Umbilical cord (tissue), 2 donors: ENCODE data around the gene EEF1E1. TPM values are rescaled to one million over a fixed set of nuclear protein-coding genes. Genes with fewer than 3 reads are reported as not detected.
"Not testable (repeated sequence)": the region's sequence is repeated elsewhere in the genome, so short reads cannot be mapped to it uniquely, and the experiment has no call there.

Experiments used
- DNase-seq: peaks from one replicate; pipeline ENCODE4 v3.0.0-alpha.2; 2015; ENCODE audit warnings: low spot score
- total RNA-seq: library from RNA; depleted of rRNA; stranded (reverse); fragments of >200 nt; gene quantifications from one replicate; pipeline ENCODE4 v1.2.3, GENCODE V29; 2014; ENCODE audit warnings: low replicate concordance; ENCODE audit not compliant: insufficient read depth

The EEF1E1 gene
- total RNA-seq, 1 donor from 2014 or later: 5.8 TPM

- peak; percentile 99 for DNase-seq
These were observed 38.3 kb downstream of the EEF1E1 start, which contains the start of gene BLOC1S5 for GRCh38 chr6:8063761-8064637. BLOC1S5 (minus strand) TSS chr6:8064389; CDS start chr6:8064376, 13 bp downstream.

- DNase-seq: no peak
These were observed 40.6 kb downstream of the EEF1E1 start for GRCh38 chr6:8061736-8062135.

GRCh38 chr6:8060346-8060745, 42.0 kb downstream of the EEF1E1 start:
- DNase-seq: no peak

GRCh38 chr6:8059129-8059528, 43.2 kb downstream of the EEF1E1 start:
- no peak for DNase-seq

GRCh38 chr6:8057793-8058192, 44.6 kb downstream of the EEF1E1 start:
- DNase-seq: no peak

GRCh38 chr6:8057263-8057662, 45.1 kb downstream of the EEF1E1 start:
- DNase-seq: no peak

GRCh38 chr6:8054276-8054675, 48.1 kb downstream of the EEF1E1 start:
- DNase-seq: no peak

GRCh38 chr6:8047541-8048292, 54.6 kb downstream of the EEF1E1 start:
- DNase-seq: no peak

- DNase-seq: not testable (repeated sequence)
These were observed 56.6 kb downstream of the EEF1E1 start for GRCh38 chr6:8045769-8046168.

GRCh38 chr6:8043221-8043620, 59.1 kb downstream of the EEF1E1 start:
- no peak for DNase-seq

- DNase-seq: no peak
These were observed 60.3 kb downstream of the EEF1E1 start for GRCh38 chr6:8041913-8042583.

GRCh38 chr6:8034107-8034506, 68.2 kb downstream of the EEF1E1 start:
- not testable (repeated sequence) for DNase-seq

- DNase-seq: no peak
These were observed 71.4 kb downstream of the EEF1E1 start for GRCh38 chr6:8030920-8031319.

Other genes with a start within 250 kb of the EEF1E1 start
- 432 TPM for gene TXNDC5, start 191.8 kb downstream of the EEF1E1 start, total RNA-seq
- 19.5 TPM for gene BLOC1S5, start 38.2 kb downstream of the EEF1E1 start, total RNA-seq